Stimulated activated CD4-positive, alpha-beta T cell treated with anti-CD3 and anti-CD28 coated beads, Interleukin-2, amount 100 ng/mL, for 24 hours (primary cell): ENCODE data around the gene SDR42E2.
A peak's percentile ranks its signal among the peaks of the same experiment; 100 is the strongest.
"Not testable (repeated sequence)": the region's sequence is repeated elsewhere in the genome, so short reads cannot be mapped to it uniquely, and the experiment has no call there.

ENCODE experiments used
- DNase-seq, 2 donors: peaks; one replicate each; pipeline ENCODE4 v3.0.0-alpha.2; 2020

Gene SDR42E2

DNA sequence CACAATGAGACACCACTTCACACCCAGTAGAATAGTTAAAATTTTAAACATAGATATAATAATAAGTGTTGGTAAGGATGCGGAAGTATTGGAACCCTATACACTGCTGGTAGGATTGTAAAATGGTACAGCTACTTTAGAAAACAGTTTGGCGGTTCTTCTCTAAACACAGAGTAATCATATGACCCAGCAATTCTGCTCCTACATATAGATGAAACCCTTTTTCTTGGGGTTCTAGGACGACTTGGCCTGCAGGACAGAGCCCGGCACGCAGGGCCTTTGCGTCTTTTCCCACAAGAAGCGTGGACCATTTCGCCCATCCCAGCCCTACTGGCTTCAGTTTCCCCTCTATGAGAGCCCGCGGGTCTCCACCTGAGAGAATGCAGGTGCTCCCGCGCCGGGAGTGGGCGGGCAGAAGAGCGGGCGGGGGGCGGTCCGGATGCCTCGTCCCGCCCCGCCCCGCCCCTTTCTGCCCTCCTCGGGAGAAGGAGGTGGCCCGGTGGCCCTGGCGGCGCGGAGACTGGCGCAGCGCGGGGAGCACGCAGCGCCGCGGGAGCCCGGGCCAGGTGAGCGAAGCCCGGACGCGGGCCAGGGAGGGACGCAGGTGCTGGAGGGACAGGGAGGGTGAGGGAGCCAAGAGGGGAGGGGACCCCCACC is at the start of gene SDR42E2:
Gene SDR42E2, plus strand, starts transcription at position 508 of the 657 bp plus-strand sequence. CDS start 3,077 bp downstream, outside the sequence.
- peak; percentile 42 to 54 for DNase-seq

GRCh38 chr16:22116095-22116700 is 46.1 kb upstream of the SDR42E2 start:
- no peak for DNase-seq

- no peak for DNase-seq
Measured at GRCh38 chr16:22117609-22118008, 44.7 kb upstream of the SDR42E2 start.

GRCh38 chr16:22120440-22120839 is 41.9 kb upstream of the SDR42E2 start:
- no peak for DNase-seq

GRCh38 chr16:22122239-22122638 is 40.1 kb upstream of the SDR42E2 start:
- no peak for DNase-seq

DNA sequence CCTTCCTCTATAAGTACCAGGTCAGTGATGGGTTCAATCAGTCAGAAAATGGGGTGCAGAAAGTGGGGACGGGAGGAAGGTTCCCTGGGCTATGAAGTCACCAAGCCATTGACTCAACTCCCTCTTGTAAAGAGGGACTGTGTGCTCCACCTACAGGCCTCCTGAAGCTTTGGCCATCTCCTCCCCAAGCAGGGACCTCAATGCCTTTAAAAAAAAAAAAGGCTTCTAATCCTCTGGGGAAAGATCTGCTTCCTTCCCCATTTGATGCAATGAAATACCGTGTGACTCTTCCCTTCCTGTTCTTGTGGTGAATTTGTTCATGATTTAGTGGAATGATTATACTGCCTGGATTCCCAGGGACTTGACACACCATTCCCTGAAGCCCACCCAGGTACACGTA is 39.2 kb upstream of the SDR42E2 start:
- no peak for DNase-seq

DNA sequence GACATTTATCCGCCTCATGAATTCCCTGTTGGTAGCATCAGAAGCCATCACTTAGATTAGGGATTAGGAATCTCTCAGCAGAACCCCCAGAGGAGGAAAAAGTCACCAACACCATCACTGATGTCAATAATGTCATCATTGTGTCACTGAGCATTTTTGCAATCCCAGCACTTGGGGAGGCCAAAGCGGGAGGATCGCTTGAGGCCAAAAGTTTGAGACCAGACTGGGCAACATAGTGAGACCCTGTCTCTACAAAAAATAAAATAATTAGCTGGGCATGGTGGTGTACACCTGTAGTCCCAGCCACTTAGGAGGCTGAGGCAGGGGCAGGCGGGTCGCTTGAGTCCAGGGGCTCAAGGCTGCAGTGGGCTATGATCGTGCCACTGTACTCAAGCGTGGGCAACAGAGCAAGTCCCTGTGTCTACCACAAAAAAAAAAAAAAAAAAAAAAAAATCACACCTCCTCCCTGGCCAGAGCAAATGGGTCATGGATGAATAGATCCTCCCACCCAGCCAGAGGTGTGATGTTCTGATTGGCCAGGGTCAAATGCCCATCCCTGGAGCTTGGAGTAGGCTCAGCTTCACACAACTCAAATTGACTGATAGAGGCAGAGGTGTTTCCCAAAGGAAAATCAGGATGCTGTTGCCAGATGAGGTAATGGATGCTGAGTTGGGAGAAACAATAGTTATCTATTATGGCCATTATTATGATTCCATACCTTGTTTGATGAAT is 38.4 kb upstream of the SDR42E2 start:
- no peak for DNase-seq

DNA sequence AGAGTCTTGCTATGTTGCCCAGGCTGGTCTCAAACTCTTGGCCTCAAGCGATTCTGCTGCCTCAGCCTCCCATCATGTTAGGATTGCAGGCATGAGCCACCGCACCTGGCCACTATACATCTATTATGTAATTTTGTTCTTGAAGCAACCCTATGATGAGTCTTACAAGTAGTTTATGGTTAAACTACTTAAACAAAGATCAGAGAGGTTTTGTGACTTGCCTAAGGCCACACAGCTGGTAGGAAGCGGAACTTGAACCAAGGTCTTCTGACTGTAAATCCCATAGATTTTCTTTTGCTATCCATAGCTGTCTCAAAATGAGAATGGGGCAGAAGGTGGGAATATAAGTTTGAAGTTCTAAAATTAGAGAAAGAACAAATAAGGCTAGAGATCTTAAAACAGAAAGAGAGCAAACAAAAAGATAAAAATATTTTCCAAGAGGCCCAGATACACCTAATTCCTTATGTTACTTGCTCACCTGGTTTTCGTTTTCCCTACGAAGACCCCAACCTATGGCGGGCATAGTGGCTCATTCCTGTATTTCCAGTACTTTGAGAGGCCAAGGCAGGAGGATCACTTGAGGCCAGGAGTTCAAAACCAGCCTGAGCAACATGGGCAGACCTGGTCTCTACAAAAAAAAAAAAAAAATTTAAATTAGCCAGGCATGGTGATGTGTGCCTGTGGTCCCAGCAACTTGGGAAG is 37.6 kb upstream of the SDR42E2 start:
- DNase-seq, result no peak

DNA sequence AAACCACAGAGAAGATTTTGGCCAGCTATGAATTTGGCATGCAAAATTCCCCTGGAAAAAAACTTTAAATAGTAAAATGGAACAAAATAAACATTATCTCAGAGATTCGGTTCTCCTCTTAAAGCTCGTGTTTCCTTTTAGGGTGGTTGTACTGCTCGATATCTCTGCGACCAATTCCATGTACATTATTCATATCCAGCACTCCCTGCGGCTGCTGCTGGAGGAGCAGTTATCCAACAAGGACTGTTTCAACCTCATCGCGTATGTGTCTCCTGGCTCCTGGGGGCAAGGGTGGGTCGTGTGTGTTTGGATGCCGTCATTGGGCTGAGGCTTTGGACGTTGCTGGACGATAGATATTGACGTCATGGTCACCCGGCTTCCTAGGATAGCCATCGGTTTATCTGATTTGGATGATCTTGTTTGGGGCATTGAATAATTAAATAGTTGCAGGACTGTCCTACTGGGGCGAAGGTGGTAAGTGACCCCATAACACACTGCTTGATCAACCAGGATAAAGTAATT is 36.2 kb upstream of the SDR42E2 start:
- no peak for DNase-seq

DNA sequence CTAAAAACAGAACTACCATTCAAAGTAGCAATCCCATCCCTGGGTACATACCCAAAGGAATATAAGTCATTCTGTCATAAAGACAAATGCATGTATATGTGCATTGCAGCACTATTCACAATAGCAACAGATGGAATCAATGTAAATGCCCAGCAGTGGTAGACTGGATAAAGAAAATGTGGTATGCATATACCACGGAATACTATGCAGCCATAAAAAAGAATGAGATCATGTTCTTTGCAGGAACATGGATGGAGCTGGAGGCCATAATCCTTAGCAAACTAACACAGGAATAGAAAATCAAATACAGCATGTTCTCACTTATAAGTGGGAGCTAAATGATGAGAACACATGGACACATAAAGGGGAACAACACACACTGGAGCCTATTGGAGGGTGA is 33.8 kb upstream of the SDR42E2 start:
- not testable (repeated sequence) for DNase-seq

GRCh38 chr16:22130528-22130927 is 31.8 kb upstream of the SDR42E2 start:
- DNase-seq, result no peak

- no peak for DNase-seq
Measured at GRCh38 chr16:22132801-22133200, 29.5 kb upstream of the SDR42E2 start.

DNA sequence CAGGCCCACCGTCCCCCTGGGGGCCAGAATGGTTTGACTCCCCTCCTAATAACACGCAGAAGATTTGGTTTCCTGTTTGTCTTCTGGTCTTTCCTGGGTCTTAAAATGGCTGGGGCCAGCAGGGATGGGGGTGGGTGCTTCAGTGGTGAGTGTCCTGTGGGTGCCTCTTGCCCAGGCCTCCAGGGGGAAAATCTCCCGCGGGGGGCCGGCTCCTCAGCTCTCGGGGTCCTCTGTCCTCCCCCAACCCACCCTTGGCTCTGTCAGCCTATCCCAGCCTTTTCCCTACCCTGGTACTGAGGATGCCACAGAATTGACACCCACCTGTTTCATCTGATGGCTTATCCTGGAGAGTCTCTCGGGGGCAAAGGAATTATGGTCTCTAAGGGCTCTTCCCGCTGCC is 23.8 kb upstream of the SDR42E2 start:
- no peak for DNase-seq

- DNase-seq, result no peak
Measured at GRCh38 chr16:22139008-22139407, 23.3 kb upstream of the SDR42E2 start.

GRCh38 chr16:22139732-22140131 is 22.6 kb upstream of the SDR42E2 start:
- DNase-seq, result no peak

- no peak for DNase-seq
Measured at GRCh38 chr16:22141767-22142166, 20.5 kb upstream of the SDR42E2 start.

- DNase-seq, result no peak
Measured at GRCh38 chr16:22144520-22144919, 17.8 kb upstream of the SDR42E2 start.

DNA sequence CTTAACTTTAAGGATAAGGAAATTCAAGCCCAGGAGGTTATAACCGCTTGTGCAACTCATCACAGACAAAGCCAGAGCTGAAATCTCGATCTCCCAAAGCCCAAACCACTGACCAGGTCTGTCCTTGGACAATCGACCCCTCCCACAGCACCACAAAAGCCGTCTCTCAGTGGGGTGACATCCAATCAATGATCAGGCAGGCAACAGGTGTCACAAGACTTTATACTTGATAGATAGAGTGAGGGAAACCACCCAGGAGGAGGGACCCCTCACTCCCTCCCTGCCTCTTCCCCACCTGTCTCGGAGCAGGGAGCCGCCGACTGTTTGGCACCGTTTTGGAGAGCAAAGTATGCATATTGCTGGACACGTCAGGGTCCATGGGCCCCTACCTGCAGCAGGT is 14.5 kb upstream of the SDR42E2 start:
- DNase-seq, result no peak

GRCh38 chr16:22151246-22151998 is 10.9 kb upstream of the SDR42E2 start:
- DNase-seq, result no peak

- DNase-seq, result no peak
Measured at GRCh38 chr16:22152316-22152715, 10.0 kb upstream of the SDR42E2 start.

- not testable (repeated sequence) for DNase-seq
Measured at GRCh38 chr16:22153078-22153477, 9.2 kb upstream of the SDR42E2 start.

DNA sequence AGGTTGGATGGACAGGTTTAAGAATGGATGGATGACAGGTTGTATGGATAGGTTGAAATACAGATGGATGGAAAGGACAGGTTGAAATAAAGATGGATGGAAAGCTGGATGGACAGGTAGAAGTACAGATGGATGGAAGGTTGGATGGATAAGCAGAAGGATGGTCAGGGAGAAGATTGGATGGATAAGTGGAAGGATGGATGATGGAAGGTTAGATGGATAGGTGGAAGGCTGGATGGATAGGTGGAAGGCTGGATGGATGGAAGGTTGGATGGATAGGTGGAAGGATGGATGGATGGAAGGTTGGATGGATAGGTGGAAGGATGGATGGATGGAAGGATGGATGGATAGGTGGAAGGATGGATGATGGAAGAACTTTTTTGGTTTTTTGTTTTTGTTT is 905 bp upstream of the SDR42E2 start:
- DNase-seq, result no peak

DNA sequence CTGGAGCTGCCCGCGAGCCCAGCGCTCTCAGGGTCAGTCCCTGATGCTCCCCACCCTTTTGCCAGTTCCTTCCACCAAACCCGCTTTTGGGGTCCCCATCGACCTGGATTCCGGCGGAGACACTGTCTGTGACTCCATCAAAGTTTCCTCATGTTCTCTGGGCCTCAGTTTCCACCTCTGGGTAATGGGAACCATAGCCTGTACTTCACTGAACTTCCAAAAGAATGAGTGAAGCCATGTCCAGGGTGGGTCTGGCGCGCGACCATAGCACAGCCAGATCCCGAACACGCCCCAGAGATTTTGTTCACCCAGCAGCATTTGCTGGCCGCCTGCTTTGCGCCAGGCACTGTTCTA is 327 bp downstream of the SDR42E2 start:
- DNase-seq, result no peak
